Astrocyte (in vitro differentiated cells and primary cell): Measurements from ENCODE around the gene CDK17.

ENCODE experiments used
- CTCF ChIP-seq: IDR thresholded peaks from 2 replicates; pipeline ENCODE4 v1.5.1; 2011; ENCODE audit warnings: low read depth, mild to moderate bottlenecking, inconsistent platforms, low read length, moderate library complexity; ENCODE audit not compliant: insufficient read depth
- EZH2 ChIP-seq: IDR thresholded peaks from 2 replicates; pipeline ENCODE4 v1.6.1; 2012; ENCODE audit warnings: mild to moderate bottlenecking, low read length, inconsistent platforms; ENCODE audit not compliant: insufficient read depth

GRCh38 chr12:96403870-96404269, 3.6 kb upstream of the CDK17 start:
- no peak for TF ChIP-seq CTCF
- TF ChIP-seq EZH2: no peak
